Stimulated activated CD8-positive, alpha-beta memory T cell treated with anti-CD3 and anti-CD28 coated beads, Interleukin-4, amount 100 ng/mL, for 1 hour (primary cell): ENCODE measurements around the gene SMIM11.
"Not testable (repeated sequence)": the region's sequence is repeated elsewhere in the genome, so short reads cannot be mapped to it uniquely, and the experiment has no call there.

ENCODE experiments used
- DNase-seq, 2 donors: peaks; one replicate each; pipeline ENCODE4 v3.0.0-alpha.2; 2020; ENCODE audit warnings: low read depth in 2 of 2, low spot score in 1 of 2

SMIM11 gene, protein sequence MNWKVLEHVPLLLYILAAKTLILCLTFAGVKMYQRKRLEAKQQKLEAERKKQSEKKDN

DNA sequence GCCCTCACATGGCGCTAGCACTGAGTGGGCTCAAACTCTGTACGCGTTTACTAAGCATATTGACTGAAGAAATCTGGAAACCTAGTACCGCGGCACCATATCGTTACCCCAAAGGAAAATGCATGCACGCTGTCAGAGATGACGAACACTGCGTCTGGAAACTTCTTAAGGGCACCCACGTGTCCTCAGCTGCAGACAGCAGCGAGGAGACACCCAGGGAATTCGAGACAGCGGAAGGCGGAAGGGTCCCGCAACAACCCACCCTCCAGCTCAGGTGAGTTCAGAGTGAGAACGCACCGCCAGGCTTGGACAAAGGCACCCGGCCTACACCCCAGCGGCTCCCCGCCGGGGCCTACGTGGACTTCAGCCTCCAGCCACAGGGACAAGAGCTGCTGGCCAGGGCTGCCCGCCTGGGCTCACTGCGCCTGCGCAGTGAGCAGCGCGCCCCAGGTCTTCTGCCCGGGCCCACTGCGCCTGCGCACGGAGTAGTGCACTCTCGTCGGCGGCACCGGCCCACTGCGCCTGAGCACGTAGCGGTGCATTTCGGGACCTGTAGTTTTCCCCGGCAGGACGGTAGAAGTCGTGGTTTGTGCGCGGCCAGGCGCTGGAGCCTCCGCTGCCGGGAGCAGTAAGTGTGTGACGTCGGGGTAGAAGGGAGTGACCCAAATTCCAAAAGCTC, at the start of gene SMIM11:
Gene SMIM11, plus strand, starts transcription at position 568 of the 679 bp plus-strand sequence. CDS start 3,998 bp downstream, outside the sequence.
- not testable (repeated sequence) for DNase-seq

DNA sequence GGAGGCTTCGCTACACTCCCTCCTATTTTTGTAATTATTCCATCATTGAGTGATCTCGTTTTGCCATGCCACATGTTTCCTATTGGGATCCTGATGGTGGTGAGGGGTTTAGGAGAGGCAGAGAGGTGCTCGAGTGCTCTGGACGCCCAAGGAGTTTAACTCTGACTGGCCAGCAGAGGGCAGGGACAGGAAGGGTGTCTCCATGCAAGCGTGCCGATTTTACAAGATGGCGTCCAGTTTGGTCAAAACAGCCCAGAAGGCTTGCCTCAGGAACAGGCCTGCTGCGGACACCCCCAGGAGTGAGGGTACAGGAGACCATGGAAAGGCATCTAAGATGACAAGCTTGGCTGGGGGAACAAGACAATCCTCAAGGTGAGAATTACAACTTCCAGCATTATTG, 45.3 kb upstream of the SMIM11 start:
- DNase-seq, result no peak

DNA sequence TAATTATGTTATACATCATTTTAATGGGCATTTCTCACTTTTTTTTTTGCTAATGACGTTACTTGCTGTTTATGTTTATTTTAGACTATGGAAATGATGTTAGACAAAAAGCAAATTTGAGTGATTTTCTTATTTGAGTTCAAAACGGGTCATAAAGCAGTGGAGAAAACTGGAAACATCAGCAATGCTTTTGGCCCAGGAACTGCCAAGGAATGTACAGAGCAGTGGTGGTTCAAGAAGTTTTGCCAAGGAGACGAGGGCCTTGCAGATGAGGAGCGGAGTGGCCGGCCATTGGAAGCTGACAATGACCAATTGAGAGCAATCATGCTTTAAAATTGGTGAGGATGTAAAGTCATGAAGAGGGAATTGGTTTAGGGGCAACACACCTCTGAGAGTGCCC, 43.6 kb upstream of the SMIM11 start:
- no peak for DNase-seq

DNA sequence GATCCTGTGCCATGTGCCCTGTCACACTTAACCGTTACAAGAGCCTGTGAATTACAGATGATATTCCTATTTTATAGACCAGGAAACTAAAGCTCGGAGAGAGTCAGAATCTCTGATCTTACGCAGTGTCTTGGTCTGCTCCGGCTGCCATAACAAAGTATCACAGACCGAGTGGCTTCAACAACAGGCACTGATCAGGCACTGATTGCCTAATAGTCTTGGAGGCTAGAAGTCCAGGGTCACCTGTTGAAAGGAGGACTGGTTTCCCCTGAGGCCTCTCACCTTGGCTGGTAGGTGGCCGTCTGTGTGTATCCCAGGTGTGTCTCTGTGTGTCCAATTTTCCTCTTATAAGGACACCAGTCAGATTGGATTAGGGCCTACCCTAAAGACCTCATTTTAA, 43.0 kb upstream of the SMIM11 start:
- DNase-seq, result no peak

DNA sequence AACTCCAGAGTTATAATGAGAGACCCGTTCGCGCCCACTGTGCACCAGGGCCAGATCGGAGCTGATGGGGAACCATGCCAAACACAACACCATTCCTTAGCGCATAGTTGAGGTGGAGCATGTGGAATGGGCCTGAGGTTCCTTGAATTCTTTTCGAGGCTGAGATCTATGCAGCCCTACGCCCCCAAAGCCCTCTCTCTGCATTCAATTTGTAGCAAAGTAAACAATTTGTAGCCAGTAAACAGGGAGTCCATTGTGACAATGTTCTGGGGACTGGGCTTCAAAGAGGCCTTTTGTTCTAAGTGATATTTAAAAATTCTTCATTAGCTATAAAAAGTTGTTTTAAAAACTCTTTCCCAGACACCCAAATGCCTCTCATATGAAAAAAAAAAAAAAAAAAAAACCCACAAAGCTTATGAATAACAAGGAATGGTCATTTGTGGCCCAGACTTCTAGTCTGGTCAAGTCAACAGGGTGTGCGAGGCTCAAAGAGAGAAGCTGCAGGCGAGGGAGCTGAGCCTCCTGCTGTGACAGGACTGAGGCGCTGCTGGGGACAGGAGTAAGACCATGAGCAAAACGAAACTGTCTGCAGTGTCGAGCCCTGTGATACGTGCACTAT, 42.1 kb upstream of the SMIM11 start:
- DNase-seq, result no peak

DNA sequence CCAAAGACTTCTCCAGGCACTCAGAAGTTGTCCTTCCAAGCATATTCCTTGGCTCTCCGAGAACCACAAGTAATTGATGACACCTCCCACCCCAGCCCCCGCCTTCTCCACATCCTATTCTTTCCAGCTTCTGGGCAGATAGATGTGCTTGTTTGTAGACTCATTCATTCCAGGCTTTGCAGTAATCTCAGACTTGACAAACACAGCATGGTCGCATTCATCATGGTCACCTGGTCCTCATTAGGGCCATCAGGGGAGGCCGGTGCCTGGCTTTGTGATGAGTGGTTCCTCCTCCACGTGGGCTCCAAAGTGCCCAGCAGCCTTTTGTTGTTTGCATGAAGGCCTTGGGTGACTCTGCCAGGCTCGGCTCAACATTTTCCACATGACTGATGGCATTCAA, 40.0 kb upstream of the SMIM11 start:
- DNase-seq, result no peak

DNA sequence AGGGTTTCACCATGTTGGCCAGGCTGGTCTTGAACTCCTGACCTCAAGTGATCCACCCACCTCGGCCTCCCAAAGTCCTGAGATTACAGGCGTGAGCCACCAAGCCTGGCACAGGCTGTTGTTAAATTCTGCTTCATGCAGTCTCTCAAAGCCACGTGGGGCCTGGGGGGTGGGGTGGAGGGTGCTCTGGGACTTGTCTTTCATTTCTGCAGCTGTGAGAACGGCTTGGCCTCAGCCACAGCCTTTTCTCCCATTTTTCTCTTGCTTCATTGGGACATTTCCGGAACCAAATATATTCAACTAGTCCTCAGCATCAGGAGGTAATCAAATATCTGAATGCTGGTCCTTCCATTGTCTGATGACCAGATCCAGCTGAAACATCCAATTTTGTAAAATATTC, 39.1 kb upstream of the SMIM11 start:
- DNase-seq, result no peak

DNA sequence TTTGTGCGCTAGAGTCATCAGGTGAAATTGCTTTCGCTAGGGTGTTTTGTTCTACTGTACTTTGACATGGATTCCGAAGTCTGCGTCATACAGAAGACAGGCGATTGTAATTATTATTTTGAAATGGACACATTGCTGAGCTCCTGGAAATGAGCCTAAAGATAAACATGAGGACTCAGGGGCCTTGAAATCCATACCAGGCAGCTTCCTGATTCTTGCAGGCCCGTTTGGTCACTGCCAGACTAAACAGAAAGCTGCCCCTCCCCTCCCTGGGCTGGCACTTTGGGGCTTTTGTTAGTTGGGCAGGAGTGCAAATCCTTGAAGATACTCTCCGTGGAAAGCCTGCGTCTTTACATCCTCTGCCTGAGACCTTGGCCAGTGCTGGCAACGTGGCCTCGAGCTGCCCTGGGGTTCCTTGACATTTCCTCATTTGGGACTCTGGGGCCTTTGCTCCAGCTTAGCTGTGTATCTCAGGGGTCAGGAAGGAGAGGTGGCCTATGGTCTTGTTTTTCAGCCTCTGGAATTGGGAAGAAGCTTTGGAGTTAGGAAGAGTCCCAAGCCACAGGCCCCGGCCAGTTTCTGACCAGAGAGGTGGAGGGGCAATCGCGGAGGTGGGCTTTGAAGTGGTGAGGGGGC, 38.4 kb upstream of the SMIM11 start:
- no peak for DNase-seq

DNA sequence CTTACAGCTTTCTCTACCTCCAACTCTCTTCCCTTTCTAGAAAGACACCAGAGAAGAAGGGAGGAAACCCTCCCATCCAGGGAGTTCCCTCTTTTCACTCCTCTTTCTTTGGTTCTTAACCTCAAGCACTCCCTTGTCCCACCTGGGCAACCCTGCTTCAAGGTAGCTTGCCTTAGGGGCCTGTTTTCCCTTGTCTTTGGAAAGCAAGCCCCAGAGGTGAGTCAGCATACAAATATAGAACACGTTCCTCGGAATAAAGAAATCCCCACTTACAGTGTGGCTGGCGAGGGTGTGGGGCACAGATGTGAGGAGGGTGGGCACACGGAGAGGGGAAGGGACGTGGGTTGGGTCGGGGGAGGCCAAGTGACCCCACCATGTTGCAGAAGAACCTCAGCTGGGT, 37.6 kb upstream of the SMIM11 start:
- DNase-seq, result no peak

DNA sequence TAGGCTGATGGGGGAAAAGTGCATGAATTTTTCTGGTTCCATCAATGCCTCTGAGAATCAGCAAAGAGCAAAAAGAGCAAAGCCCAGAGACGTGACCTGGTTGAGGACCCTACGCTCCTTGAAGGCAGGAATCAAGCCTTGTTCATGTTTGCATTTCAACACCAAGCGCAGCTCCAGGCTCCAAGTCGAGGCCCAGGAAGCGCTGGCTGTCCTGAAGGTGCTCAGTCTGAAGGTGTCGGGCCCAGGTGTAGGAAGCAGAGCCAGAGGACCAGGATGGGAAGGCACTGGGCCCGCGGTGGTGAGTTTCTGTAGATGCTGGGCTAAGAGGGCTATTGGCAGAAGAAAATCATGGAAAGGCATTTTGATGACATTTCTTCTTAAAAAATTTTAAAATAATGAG, 37.1 kb upstream of the SMIM11 start:
- DNase-seq, result no peak

DNA sequence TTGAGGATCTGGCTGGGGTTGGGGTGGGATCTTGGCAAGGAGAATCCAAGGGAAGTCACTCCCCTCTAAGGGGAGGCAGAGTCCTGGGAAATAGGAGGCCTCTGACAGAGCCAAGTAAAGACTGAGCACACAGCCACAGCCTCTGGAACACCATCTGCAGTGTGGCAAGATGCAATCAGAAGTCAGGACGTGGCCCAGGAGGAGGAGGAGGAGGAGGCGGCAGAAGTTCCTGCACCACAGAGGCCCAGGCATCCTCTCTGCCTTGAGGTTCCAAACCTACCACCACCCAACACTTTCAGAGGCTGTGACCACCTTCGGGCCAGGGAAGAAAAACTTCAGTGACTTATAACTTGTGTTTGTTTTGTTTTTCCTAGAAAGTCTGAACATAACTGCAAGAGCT, 35.2 kb upstream of the SMIM11 start:
- DNase-seq, result no peak

DNA sequence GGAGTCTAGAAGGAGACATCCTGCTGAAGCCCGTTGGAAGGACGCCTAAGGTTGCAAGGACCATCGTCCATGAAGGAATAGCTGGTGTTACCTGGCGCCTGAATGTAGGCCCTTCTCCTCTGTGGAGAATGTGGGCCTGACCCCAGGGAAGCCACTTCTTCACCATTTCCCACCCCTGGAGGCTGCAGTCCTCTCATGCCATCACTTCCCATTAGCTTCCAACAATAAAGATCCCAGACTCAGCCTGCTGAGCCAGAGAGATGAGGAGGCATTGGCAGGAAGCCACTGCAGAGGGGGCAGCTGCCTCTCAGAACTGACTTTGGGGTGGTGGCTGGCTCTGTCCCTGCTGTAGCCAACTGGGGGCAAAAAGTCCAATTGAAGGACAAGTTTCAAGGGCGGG, 32.8 kb upstream of the SMIM11 start:
- DNase-seq, result no peak

DNA sequence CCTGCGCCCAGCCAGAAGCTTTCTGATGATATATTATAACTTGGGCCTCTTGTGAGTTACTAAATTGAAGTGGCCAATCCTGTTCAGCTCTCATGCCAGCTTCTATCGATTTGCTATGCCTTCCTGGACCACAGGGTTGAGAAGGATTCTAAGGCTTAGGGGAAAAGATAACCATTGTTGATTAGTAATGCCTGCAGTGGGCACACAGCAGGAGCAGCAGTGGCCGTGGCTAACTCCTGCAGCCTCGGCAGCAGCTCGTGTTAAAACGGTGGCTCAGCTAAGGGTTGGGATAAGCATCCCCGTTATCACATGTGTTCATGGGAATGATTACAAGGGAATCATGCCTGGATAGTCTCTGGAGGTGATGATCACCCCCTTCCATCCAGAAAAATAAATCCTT, 32.0 kb upstream of the SMIM11 start:
- no peak for DNase-seq

DNA sequence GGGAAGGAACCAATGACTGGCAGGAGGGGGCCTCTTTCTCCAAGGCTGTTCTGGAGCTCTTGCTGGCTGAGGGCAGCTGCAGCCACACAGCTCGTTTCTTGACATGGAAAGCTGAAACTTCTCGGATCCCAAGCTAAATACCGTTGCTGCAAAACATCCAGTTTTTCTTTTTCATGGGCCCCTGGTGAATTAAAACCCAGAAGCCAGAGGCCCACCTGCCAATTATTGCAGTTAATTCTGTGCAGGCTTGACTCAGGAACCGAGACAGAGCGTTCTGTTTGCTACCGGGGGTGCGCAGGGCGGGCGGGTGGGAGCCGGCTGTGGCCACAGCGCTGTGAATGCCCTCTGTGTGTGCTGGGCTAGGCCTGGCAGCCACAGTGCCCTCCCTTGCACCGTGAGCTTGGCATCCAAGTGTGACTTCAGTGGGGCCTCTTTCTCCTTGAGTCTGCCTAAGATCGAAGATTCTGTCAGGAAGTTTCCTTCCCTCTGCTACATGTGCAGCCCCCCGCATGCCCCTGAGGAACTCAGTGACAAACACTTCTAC, 31.4 kb upstream of the SMIM11 start:
- DNase-seq, result no peak

DNA sequence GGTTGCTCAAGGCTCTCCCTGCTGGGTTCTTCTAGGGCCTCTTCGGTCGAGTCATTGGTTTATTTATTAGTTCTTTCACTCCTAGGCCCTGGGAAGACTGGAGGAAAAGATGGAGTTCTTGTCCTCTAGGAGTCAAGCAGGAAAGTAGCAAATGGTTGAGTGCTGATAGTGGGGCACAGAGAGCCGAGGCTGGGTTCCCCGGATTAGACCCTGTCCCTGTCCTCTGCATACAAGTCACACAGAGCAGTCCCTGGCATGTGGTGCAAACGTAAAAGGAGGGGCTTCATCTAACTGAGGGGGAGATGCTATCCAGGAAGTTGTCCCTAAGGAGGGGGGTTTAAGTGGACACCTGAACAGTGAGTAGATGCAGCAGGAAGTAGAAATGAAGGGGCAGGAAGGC, 30.7 kb upstream of the SMIM11 start:
- DNase-seq, result no peak

DNA sequence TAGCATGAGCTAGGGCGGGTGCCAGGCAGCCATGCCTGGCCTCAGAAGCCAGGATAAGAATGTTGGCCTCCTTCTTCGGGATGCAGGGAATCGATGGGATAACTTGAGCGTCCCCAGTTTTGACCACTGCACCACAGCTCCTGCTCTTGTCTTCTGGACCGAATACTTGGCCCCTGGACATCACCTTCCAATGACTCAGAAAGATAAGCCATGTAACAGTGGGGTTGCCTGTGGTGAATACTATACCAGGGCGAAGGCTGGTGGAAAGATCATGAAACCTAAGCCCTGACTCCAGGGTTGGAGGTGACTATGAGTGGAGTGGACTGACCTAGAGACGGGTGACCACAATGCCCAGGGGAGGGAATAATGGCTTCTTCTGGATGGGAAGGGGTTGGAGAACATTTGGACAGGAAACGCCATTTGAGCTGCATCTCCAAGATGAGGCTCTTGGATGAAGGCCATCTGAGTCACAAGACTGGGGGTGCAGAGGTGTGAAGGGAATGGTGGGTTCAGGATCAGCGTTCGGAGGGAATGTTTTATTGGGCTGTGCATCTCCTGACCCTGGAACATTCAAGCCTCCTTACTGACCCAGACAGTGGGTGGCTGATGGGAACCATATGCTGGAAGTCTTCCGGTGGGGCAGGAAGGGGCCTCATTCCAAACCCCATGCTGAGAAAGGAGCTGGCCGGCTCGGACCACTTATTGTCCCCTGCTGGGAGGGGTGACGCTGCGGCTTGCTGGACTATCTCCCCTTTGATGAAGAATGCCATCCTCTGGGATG, 30.0 kb upstream of the SMIM11 start:
- no peak for DNase-seq

DNA sequence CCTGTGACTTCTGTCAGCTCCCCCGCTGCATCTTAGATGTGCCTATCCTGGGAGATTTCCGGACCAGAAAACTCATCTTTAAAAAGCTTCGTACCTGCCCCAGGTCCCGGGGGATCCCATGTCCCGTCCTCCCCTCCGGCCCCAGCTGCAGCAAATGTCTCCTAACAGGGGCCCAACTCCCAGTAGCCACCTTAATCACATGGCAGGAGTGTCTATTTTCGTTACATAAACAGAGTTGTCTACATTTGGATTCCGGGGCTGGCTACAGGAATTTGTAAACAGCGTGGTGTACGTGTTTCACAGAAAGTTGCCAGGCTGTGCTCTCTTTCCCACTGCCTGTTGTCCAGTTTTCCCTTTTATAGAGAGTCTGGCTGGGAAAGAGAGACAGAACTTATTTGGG, 29.4 kb upstream of the SMIM11 start:
- no peak for DNase-seq

DNA sequence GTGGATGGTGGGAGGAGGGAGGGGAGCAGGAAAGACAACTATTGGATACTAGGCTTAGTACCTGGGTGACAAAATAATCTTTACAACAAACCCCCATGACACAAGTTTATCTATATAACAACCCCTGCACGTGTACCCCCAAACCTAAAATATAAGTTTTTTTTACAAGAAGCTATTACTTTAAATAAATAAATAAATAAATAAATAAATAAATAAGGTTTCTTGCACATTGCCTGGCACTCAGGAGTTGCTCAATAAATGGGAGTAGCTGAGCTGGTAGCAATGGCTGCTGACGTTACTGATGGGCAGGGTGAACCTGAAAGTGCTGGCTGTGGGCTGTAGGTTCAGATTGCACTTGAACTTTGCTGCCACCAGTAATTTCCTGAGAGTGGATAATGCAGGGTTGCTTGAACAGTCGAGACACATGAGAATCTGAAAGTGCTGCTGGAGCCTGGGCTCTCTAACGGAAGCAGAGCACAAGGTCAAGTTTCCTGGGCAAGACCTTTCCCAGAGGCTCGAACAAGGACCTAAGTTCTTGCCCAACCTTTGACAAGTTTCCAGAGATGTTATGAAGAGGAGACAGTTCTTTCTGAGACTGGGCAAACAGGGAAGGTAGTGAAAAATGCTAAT, 26.3 kb upstream of the SMIM11 start:
- DNase-seq, result no peak

DNA sequence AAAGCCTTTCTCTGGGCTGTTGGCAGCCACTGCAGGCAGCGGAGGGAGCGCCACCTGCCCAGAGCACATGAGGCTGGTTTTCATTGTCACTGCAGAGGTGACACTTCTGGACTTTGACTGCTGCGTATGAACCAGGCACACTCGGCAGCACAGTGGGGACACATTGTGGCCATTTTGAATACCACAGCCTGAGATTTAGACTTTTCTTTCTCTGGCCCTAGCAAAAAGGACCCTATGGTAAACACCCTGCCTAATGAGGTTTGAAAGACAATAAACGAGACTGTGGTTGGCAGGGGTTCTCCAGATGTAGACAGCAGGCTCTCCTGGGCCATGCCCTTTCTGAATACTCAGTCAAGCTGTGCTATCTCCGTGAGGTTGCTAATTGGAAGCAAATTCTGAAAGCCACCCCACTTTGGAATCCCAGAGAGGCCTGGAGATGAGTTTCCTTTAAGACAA, 23.5 kb upstream of the SMIM11 start:
- peak in 1 of 2 donors; percentile 3 for DNase-seq

DNA sequence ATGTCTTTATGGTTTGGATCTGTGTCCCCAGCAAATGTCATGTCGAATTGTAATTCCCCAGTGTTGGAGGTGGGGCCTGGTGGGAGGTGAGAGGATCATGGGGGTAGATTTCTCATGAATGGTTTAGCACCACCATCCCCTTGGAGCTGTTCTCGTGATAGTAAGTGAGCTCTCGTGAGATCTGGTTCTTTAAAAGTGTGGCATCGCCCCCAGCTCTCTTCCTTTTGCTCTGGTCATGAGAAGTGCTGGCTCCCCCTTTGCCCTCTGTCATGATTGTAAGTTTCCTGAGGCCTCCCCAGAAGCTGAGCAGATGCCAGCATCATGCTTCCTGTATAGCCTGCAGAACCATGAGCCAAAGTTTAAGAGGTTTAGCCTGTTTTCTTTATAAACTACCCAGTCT, 22.8 kb upstream of the SMIM11 start:
- DNase-seq, result no peak

DNA sequence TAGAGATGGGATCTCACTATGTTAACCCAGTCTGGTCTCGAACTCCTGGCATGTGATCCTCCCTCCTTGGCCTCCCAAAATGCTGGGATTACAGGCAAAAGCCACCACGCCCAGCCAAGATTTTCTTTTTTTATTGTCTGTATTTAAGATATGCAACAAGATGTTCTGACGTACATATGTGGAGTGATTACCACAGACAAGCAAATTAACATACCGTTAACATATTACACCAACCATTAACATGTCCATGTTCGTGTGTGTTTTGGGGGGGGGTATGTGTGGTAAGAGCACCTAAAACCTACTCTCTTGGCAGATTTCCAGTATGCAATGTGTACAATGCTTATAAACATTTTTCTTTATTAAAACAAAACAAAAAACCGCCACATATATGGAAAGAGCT, 22.1 kb upstream of the SMIM11 start:
- no peak for DNase-seq
